A549 (cell line): ENCODE measurements around the gene THADA.

ENCODE experiments used
- CTCF ChIP-seq: fragments of >200 bp; sonication (Bioruptor Twin); formaldehyde crosslinking; IDR thresholded peaks from 3 replicates; pipeline ENCODE4 v1.5.1; 2016
- MAFK ChIP-seq: fragments of 450-650 bp; IDR thresholded peaks from 2 replicates; pipeline ENCODE4 v1.6.1; 2014; ENCODE audit not compliant: partially characterized antibody
- MYC ChIP-seq: IDR thresholded peaks from 2 replicates; pipeline ENCODE4 v1.6.1; 2012; ENCODE audit warnings: mild to moderate bottlenecking, inconsistent platforms, low read length, improper control_type of control experiment, borderline replicate concordance
- TF ChIP-seq, protein P1 (sequence below): fragments of 200-600 bp; sonication (generic); IDR thresholded peaks from 2 replicates; pipeline ENCODE4 v1.6.1; 2016; ENCODE audit warnings: antibody characterized with exemption, mild to moderate bottlenecking, moderate library complexity

- no peak for TF ChIP-seq CTCF
- TF ChIP-seq, protein P1, sequence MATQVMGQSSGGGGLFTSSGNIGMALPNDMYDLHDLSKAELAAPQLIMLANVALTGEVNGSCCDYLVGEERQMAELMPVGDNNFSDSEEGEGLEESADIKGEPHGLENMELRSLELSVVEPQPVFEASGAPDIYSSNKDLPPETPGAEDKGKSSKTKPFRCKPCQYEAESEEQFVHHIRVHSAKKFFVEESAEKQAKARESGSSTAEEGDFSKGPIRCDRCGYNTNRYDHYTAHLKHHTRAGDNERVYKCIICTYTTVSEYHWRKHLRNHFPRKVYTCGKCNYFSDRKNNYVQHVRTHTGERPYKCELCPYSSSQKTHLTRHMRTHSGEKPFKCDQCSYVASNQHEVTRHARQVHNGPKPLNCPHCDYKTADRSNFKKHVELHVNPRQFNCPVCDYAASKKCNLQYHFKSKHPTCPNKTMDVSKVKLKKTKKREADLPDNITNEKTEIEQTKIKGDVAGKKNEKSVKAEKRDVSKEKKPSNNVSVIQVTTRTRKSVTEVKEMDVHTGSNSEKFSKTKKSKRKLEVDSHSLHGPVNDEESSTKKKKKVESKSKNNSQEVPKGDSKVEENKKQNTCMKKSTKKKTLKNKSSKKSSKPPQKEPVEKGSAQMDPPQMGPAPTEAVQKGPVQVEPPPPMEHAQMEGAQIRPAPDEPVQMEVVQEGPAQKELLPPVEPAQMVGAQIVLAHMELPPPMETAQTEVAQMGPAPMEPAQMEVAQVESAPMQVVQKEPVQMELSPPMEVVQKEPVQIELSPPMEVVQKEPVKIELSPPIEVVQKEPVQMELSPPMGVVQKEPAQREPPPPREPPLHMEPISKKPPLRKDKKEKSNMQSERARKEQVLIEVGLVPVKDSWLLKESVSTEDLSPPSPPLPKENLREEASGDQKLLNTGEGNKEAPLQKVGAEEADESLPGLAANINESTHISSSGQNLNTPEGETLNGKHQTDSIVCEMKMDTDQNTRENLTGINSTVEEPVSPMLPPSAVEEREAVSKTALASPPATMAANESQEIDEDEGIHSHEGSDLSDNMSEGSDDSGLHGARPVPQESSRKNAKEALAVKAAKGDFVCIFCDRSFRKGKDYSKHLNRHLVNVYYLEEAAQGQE, result no peak
- no peak for TF ChIP-seq MAFK
- TF ChIP-seq MYC, result no peak
These were observed 189.1 kb downstream of the THADA start for GRCh38 chr2:43406651-43407279.
